Prostate gland (tissue), 2 donors: ENCODE results near the gene SCAF11.

Source experiments
- POLR2A ChIP-seq: fragments of 450-650 bp; IDR thresholded peaks from one replicate; pipeline ENCODE4 v1.6.1; 2016; ENCODE audit warnings: antibody characterized with exemption, mild to moderate bottlenecking
- POLR2AphosphoS5 ChIP-seq: sonication (generic); formaldehyde crosslinking; IDR thresholded peaks from one replicate; pipeline ENCODE4 v1.6.1; 2017; ENCODE audit warnings: antibody characterized with exemption
- TF ChIP-seq, protein P1 (sequence below), 4 experiments: fragments of 200-600 bp in 2 of 4; fragments of 450-650 bp in 2 of 4; sonication (generic) in 2 of 4; IDR thresholded peaks; 1 replicate in 3 of 4; 2 replicates in 1 of 4; pipeline ENCODE4 v1.5.1; 2016 to 2019; ENCODE audit warnings: antibody characterized with exemption in 4 of 4, mild to moderate bottlenecking in 2 of 4, moderate library complexity in 2 of 4

- TF ChIP-seq, protein P1, sequence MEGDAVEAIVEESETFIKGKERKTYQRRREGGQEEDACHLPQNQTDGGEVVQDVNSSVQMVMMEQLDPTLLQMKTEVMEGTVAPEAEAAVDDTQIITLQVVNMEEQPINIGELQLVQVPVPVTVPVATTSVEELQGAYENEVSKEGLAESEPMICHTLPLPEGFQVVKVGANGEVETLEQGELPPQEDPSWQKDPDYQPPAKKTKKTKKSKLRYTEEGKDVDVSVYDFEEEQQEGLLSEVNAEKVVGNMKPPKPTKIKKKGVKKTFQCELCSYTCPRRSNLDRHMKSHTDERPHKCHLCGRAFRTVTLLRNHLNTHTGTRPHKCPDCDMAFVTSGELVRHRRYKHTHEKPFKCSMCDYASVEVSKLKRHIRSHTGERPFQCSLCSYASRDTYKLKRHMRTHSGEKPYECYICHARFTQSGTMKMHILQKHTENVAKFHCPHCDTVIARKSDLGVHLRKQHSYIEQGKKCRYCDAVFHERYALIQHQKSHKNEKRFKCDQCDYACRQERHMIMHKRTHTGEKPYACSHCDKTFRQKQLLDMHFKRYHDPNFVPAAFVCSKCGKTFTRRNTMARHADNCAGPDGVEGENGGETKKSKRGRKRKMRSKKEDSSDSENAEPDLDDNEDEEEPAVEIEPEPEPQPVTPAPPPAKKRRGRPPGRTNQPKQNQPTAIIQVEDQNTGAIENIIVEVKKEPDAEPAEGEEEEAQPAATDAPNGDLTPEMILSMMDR (IDR thresholded peaks at IDR 0.05): no peak
- no peak for TF ChIP-seq POLR2A
- TF ChIP-seq POLR2AphosphoS5: no peak
These were observed 62.1 kb downstream of the SCAF11 start for GRCh38 chr12:45928309-45928708.
